RWPE2 (cell line): ENCODE measurements around the gene LIPC.

ENCODE experiments used
- ATAC-seq: fragments of 200-7000 bp; cut with Tn5 transposase; 3 replicates; pipeline ENCODE4 v1.9.1; 2021; ENCODE audit warnings: low read depth
- DNase-seq: peaks from one replicate; pipeline ENCODE4 v3.0.0-alpha.2; 2020; ENCODE audit warnings: low spot score
- H3K27ac ChIP-seq: fragments of 450-650 bp; 2 replicates; pipeline ENCODE4 v1.5.1; 2017; ENCODE audit warnings: mild to moderate bottlenecking; ENCODE audit not compliant: poor library complexity, severe bottlenecking
- H3K27me3 ChIP-seq: fragments of 250-450 bp; sonication (Bioruptor Pico); 2 replicates; pipeline ENCODE4 v1.5.1; 2021; ENCODE audit warnings: mild to moderate bottlenecking, moderate library complexity; ENCODE audit not compliant: insufficient read depth, poor library complexity, severe bottlenecking
- H3K36me3 ChIP-seq: fragments of 250-450 bp; sonication (Bioruptor Pico); 2 replicates; pipeline ENCODE4 v1.5.1; 2020; ENCODE audit warnings: low read depth, mild to moderate bottlenecking, moderate library complexity
- H3K4me1 ChIP-seq: fragments of 250-450 bp; sonication (Bioruptor Pico); 2 replicates; pipeline ENCODE4 v1.5.1; 2021; ENCODE audit warnings: mild to moderate bottlenecking, moderate library complexity; ENCODE audit not compliant: insufficient read depth, poor library complexity, severe bottlenecking
- H3K4me3 ChIP-seq: fragments of 250-450 bp; sonication (Bioruptor Pico); 2 replicates; pipeline ENCODE4 v1.5.1; 2021; ENCODE audit warnings: mild to moderate bottlenecking, moderate library complexity; ENCODE audit not compliant: severe bottlenecking
- H3K9me3 ChIP-seq: fragments of 250-450 bp; sonication (Bioruptor Pico); 2 replicates; pipeline ENCODE4 v1.5.1; 2021; ENCODE audit warnings: mild to moderate bottlenecking, moderate library complexity; ENCODE audit not compliant: severe bottlenecking
- CTCF ChIP-seq: fragments of 450-650 bp; IDR thresholded peaks from one replicate; pipeline ENCODE4 v1.5.1; 2017; ENCODE audit warnings: mild to moderate bottlenecking, moderate library complexity; ENCODE audit not compliant: poor library complexity, severe bottlenecking

Gene LIPC

DNA sequence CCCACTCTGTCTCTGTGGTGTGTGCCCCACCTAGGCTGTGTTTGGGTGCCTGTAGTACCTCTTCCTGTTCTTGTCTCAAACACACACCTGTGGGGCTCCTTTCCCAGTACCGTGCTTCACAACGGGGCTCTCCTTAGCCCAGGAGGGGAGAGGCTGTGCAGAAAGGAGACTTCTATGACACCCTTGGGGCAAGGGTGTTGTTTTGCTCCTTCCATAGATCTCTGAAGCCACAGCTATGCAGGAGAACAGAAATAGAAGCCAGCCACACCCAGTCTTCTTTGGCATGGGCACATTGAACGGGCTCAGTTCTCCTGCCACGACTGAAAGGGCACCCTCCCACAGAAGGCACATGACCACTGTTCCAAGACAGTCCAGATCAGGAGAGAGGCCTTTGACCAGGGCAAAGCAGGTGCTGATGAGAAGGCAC lies 74.3 kb downstream of the LIPC start:
- Histone ChIP-seq H3K27ac (no peak overlapping the region), H3K9me3 (no peaks in the 10 kb centered on the region), H3K27me3 (no peaks in the 10 kb centered on the region), H3K36me3 (no peaks in the 10 kb centered on the region), H3K4me1 (peaks cover 9% of the 10 kb centered on the region), H3K4me3 (no peak overlapping the region)
- TF ChIP-seq CTCF: no peak
- ATAC-seq: peak; percentile 38; the same call in 2 of the 3 replicates
- no peak for DNase-seq

DNA sequence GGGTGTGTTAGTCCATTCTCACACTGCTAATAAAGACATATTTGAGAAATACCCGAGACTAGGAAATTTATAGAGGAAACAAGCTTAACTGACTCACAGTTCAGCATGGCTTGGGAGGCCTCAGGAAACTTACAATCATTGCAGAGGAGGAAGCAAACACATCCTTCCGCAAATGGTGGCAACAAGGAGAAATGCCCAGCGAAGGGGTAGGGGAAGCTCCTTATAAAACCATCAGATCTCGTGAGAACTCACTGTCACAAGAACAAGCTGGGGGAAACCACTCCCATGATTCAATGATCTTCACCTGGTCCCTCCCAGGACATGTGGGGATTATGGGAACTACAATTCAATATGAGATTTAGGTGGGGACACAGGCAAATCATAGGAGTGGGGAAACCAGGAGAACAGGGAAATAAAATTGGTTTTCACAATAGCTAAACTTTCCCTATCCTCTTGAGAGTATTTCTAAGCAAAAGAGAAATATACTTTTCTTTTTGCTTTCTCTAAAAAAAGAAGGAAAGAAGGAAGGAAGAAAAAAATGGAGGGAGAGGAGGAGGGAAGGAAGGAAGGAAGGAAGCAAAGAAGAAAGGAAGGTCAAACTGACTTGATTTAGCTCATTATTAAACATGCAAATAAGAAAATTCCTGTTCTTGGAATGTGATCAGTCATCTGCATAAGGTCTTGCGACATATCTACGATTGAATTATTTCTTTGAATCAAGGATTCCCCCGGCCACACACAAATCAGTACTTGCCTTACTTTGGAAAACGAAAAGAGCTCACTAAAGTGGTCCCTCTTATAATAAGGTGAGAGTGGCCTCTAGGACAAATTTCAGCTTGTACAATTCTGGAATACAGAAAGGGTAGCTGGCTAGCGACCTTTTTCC lies 75.2 kb downstream of the LIPC start:
- no peak overlapping the region for H3K4me3 ChIP-seq
- no peak for ATAC-seq
- H3K9me3 ChIP-seq: no peaks in the 10 kb centered on the region
- no peaks in the 10 kb centered on the region for H3K36me3 ChIP-seq
- H3K27ac ChIP-seq: no peak overlapping the region
- H3K4me1 ChIP-seq: peaks cover 9% of the 10 kb centered on the region
- DNase-seq: no peak
- no peaks in the 10 kb centered on the region for H3K27me3 ChIP-seq
- TF ChIP-seq CTCF: no peak

GRCh38 chr15:58509556-58509955 lies 77.8 kb downstream of the LIPC start:
- ATAC-seq: no peak
- H3K36me3 ChIP-seq: no peaks in the 10 kb centered on the region
- no peak for DNase-seq
- H3K27ac ChIP-seq: no peak overlapping the region
- no peaks in the 10 kb centered on the region for H3K27me3 ChIP-seq
- TF ChIP-seq CTCF: no peak
- H3K9me3 ChIP-seq: no peaks in the 10 kb centered on the region
- no peak overlapping the region for H3K4me3 ChIP-seq
- peaks cover 9% of the 10 kb centered on the region for H3K4me1 ChIP-seq

- H3K4me3 ChIP-seq: no peak overlapping the region
- H3K27ac ChIP-seq: no peak overlapping the region
- DNase-seq: no peak
- no peak for TF ChIP-seq CTCF
- peaks cover 6% of the 10 kb centered on the region for H3K4me1 ChIP-seq
- H3K27me3 ChIP-seq: no peaks in the 10 kb centered on the region
- no peaks in the 10 kb centered on the region for H3K9me3 ChIP-seq
- peak; percentile 62 for ATAC-seq
- H3K36me3 ChIP-seq: no peaks in the 10 kb centered on the region
Observed at GRCh38 chr15:58510715-58511598, 79.2 kb downstream of the LIPC start.
